Breast epithelium (tissue), 4 donors: ENCODE results near the gene NID2. TPM values are rescaled to one million over a fixed set of nuclear protein-coding genes. Genes with fewer than 3 reads are reported as not detected.

Experiments used
- DNase-seq, 2 donors: peaks; one replicate each; pipeline ENCODE4 v3.0.0-alpha.2; 2019; ENCODE audit warnings: low spot score in 2 of 2
- H3K27ac ChIP-seq, 2 donors: fragments of 200-600 bp; sonication (generic) in 1 of 2; one replicate each; pipeline ENCODE4 v1.5.1; 2016 to 2019; ENCODE audit warnings: mild to moderate bottlenecking in 1 of 2
- H3K27me3 ChIP-seq, 2 donors: fragments of 200-600 bp; sonication (generic) in 1 of 2; one replicate each; pipeline versions ENCODE4 v1.5.1 to v1.6.0; 2017 to 2019; ENCODE audit warnings: control low read depth in 1 of 2, mild to moderate bottlenecking in 1 of 2
- H3K36me3 ChIP-seq: fragments of 200-600 bp; one replicate; pipeline ENCODE4 v1.5.1; 2019
- H3K4me1 ChIP-seq, 2 donors: fragments of 200-600 bp; sonication (generic); one replicate each; pipeline ENCODE4 v1.5.1; 2016 to 2019; ENCODE audit warnings: control low read depth in 1 of 2
- H3K4me3 ChIP-seq, 3 donors: fragments of 200-600 bp; sonication (generic); 1 replicate in 2 of 3; 2 replicates in 1 of 3; pipeline ENCODE4 v1.5.1; 2016 to 2019; ENCODE audit warnings: mild to moderate bottlenecking in 3 of 3, moderate library complexity in 2 of 3
- H3K9me3 ChIP-seq, 2 donors: fragments of 200-600 bp; sonication (generic) in 1 of 2; one replicate each; pipeline ENCODE4 v1.5.1; 2016 to 2019; ENCODE audit warnings: control low read depth in 1 of 2
- POLR2A ChIP-seq: fragments of 450-650 bp; IDR thresholded peaks from one replicate; pipeline ENCODE4 v1.6.1; 2016; ENCODE audit warnings: antibody characterized with exemption, mild to moderate bottlenecking, moderate library complexity
- POLR2AphosphoS5 ChIP-seq, 3 donors: sonication (generic); formaldehyde crosslinking; IDR thresholded peaks; one replicate each; pipeline ENCODE4 v1.6.1; 2017; ENCODE audit warnings: antibody characterized with exemption in 3 of 3
- intact Hi-C: fragments of 100-400 bp; cut with DNase I; formaldehyde crosslinking; loops from one replicate; pipeline ENCODE4 v1.15.1; 2023; ENCODE audit warnings: low total_unique reads
- total RNA-seq, 3 donors: library from RNA; depleted of rRNA; stranded (reverse); fragments of >200 nt; gene quantifications; one replicate each; pipeline ENCODE4 v1.1.0, GENCODE V29; 2016
- TF ChIP-seq, protein P1 (sequence below), 3 donors: fragments of 450-650 bp; IDR thresholded peaks; one replicate each; pipeline ENCODE4 v1.5.1; 2016 to 2017; ENCODE audit warnings: antibody characterized with exemption in 3 of 3, mild to moderate bottlenecking in 3 of 3, moderate library complexity in 3 of 3

NID2 gene
- total RNA-seq, 3 donors from 2014 or later = 10.9 to 30.8 (median 14.2) TPM

DNA sequence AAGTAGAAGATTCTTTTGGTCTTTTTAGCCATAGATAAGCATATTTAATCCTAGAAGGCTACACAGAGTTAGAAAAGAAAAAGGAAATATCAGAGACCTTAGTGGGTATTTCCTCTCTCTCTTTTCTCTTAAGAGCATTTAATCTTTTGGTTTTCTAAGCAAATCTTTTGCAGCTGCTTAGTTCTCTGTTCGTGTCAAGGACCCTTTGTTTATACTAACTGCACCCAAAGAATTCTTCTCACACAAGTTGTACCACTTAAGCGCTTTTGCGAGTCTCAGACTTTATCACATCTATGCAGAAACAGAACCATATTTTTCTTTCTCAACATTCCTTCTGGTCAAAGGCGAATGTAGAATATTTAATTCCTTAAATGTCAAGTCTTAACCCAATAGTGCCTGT lies 17.9 kb upstream of the NID2 start:
- intact Hi-C loops = no loop called here
- no peak for TF ChIP-seq POLR2A
- TF ChIP-seq, protein P1, sequence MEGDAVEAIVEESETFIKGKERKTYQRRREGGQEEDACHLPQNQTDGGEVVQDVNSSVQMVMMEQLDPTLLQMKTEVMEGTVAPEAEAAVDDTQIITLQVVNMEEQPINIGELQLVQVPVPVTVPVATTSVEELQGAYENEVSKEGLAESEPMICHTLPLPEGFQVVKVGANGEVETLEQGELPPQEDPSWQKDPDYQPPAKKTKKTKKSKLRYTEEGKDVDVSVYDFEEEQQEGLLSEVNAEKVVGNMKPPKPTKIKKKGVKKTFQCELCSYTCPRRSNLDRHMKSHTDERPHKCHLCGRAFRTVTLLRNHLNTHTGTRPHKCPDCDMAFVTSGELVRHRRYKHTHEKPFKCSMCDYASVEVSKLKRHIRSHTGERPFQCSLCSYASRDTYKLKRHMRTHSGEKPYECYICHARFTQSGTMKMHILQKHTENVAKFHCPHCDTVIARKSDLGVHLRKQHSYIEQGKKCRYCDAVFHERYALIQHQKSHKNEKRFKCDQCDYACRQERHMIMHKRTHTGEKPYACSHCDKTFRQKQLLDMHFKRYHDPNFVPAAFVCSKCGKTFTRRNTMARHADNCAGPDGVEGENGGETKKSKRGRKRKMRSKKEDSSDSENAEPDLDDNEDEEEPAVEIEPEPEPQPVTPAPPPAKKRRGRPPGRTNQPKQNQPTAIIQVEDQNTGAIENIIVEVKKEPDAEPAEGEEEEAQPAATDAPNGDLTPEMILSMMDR (IDR thresholded peaks at IDR 0.05) = no peak
- TF ChIP-seq POLR2AphosphoS5 (IDR thresholded peaks at IDR 0.05) = no peak

DNA sequence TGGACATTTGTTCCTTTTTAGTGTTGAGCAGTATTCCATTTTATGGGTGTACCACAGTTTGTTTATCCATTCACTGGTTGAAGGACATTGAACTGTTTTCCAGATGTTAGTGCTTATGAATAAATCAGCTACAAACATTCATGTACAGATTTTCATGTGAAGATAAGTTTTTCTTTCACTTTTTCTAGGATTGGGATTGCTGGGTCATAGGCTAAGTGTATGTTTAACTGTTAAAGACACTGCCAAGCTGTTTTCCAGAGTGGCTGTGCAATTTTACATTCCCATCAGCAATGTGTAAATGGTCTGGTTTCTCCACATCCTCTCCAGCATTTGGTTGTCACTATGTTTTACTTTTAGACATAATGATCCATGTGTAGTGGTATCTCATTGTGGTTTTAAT lies 14.0 kb upstream of the NID2 start:
- Histone ChIP-seq H3K4me1 (no peaks in the 10 kb centered on the region), H3K9me3 (no peaks in the 10 kb centered on the region), H3K36me3 (no peaks in the 10 kb centered on the region), H3K27ac (no peak overlapping the region), H3K27me3 (no peaks in the 10 kb centered on the region), H3K4me3 (no peak overlapping the region)
- intact Hi-C loops = no loop called here
- no peak for DNase-seq
- TF ChIP-seq POLR2AphosphoS5 (IDR thresholded peaks at IDR 0.05) (no peak), POLR2A (no peak)
- TF ChIP-seq, protein P1 (IDR thresholded peaks at IDR 0.05) = no peak

More for the DNA sequence above, 17.9 kb upstream of the NID2 start:
- Histone ChIP-seq H3K27ac (no peak overlapping the region), H3K27me3 (no peaks in the 10 kb centered on the region), H3K36me3 (no peaks in the 10 kb centered on the region), H3K9me3 (no peaks in the 10 kb centered on the region), H3K4me1 (no peaks in the 10 kb centered on the region), H3K4me3 (no peak overlapping the region)
- no peak for DNase-seq

DNA sequence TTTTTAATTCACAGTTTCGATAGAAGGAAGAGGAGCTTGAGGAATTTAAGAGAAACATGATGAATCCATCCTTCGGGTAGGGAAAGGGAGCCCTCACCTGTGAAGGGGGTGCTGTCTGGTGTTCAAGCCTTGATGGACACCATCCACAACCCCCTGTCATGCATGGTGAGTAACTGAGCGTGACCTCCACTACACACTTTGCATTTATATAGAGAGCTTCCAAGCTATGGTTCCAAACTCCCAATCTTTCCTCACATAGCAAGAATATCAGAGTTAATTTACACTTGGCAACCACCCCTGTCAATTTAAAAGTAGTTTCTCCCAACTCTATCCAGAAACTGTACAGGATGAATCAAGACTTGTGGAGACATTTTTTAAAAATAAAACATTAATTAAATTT lies 13.1 kb upstream of the NID2 start:
- intact Hi-C loops = no loop called here
- Histone ChIP-seq H3K27ac (no peak overlapping the region), H3K36me3 (no peaks in the 10 kb centered on the region), H3K4me1 (no peaks in the 10 kb centered on the region), H3K9me3 (no peaks in the 10 kb centered on the region), H3K27me3 (no peaks in the 10 kb centered on the region), H3K4me3 (no peak overlapping the region)
- DNase-seq = no peak
- TF ChIP-seq, protein P1 (IDR thresholded peaks at IDR 0.05) = no peak
- TF ChIP-seq POLR2A (no peak), POLR2AphosphoS5 (IDR thresholded peaks at IDR 0.05) (no peak)

DNA sequence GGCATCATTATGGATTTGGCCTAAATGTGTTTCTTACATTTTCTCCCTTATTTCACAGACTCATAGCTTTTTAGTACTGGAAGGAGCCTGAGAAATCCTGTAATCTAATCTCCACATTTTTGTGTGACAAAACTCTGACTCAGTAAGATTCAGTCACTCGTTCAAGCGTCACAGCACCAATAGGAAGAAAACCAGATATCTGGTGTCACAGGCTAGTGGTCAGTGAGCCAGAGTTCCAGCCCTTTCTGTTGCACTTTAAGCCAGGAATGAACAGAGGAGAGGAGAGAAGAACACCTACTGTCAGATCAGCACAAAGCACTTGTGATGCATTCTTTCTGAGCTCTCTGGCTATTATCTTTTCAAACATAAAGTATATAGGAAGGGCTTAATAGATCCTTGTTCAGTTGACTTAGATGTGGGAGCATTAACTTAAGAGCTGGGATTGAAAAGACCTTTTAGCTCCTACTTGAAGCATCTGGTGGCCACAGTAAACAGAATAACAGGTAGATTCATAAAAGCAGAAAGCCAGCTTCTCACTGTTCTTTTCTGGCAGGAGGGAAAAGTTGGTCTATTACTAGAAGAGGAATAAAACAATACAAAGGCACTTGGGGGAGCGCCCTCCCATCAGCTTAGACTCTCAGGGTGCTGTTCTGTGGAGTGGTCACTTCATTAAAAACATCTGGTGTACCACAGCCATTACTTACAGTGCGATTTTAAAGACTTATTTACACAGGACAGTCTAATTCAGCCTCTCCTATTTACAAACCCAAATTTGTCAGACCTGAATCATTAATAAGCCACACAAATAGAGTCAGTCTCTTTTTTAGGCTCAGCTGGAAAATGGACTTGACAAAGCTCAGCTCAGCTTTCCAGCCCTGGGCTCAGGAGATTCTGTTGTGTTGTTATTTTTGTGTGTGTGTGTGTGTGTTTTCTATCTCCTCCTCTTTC lies 12.2 kb upstream of the NID2 start:
- intact Hi-C loops = no loop called here
- Histone ChIP-seq H3K27me3 (no peaks in the 10 kb centered on the region), H3K36me3 (no peaks in the 10 kb centered on the region), H3K27ac (no peak overlapping the region), H3K4me3 (no peak overlapping the region), H3K9me3 (no peaks in the 10 kb centered on the region), H3K4me1 (no peaks in the 10 kb centered on the region)
- no peak for DNase-seq
- TF ChIP-seq, protein P1 (IDR thresholded peaks at IDR 0.05) = no peak
- no peak for TF ChIP-seq POLR2AphosphoS5 (IDR thresholded peaks at IDR 0.05)
- TF ChIP-seq POLR2A = no peak

DNA sequence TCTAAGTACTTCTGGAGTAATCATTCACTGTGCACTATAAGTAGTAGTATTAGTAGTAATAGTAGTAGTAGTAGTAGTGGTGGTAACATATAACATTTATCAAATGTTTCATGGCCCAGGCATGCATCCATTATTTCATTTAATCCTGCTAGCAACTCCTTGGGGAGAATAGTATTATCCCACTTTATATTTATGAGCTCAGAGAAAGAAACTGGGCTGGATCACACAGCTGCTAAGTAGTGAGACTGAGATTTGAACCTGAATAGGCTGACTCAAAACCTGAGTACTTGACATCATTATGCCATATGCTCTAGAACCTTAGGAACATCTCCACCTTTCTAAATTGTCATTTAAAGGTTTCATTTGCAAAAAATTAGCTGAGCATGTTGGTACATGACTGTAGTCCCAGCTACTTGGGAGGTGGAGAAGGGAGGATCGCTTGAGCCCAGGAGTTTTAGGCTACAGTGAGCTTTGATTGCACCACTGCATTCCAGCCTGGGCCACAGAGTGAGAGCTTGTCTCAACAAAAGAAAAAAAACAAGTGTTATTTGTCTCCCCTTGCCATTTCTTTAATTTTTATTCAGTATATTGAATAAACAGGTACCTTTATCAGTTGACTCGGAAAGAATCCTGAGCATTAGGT lies 11.4 kb upstream of the NID2 start:
- TF ChIP-seq, protein P1 (IDR thresholded peaks at IDR 0.05) = no peak
- TF ChIP-seq POLR2AphosphoS5 (IDR thresholded peaks at IDR 0.05) = no peak
- no peak for TF ChIP-seq POLR2A
- Histone ChIP-seq H3K27me3 (no peaks in the 10 kb centered on the region), H3K4me1 (no peaks in the 10 kb centered on the region), H3K36me3 (no peaks in the 10 kb centered on the region), H3K4me3 (no peak overlapping the region), H3K27ac (no peak overlapping the region), H3K9me3 (no peaks in the 10 kb centered on the region)
- DNase-seq = no peak
- intact Hi-C loops = no loop called here
